Stimulated activated CD4-positive, alpha-beta T cell treated with anti-CD3 and anti-CD28 coated beads, Interleukin-15, amount 100 ng/mL, for 24 hours (primary cell): ENCODE results near the gene CADM1.

Experiments
- DNase-seq: peaks from one replicate; pipeline ENCODE4 v3.0.0-alpha.2; 2020

The CADM1 gene

GRCh38 chr11:115439969-115440540, 64.2 kb downstream of the CADM1 start:
- DNase-seq, result no peak

- no peak for DNase-seq
These were observed 64.8 kb downstream of the CADM1 start for GRCh38 chr11:115439385-115439784.

GRCh38 chr11:115437902-115438575, 66.2 kb downstream of the CADM1 start:
- no peak for DNase-seq

- DNase-seq, result no peak
These were observed 73.9 kb downstream of the CADM1 start for GRCh38 chr11:115430345-115430744.

- no peak for DNase-seq
These were observed 75.9 kb downstream of the CADM1 start for GRCh38 chr11:115428306-115428705.

- no peak for DNase-seq
These were observed 78.4 kb downstream of the CADM1 start for GRCh38 chr11:115425816-115426215.

- no peak for DNase-seq
These were observed 79.0 kb downstream of the CADM1 start for GRCh38 chr11:115425250-115425649.

GRCh38 chr11:115423728-115424459, 80.3 kb downstream of the CADM1 start:
- DNase-seq, result no peak

- no peak for DNase-seq
These were observed 82.1 kb downstream of the CADM1 start for GRCh38 chr11:115421992-115422689.

GRCh38 chr11:115421352-115421991, 82.7 kb downstream of the CADM1 start:
- no peak for DNase-seq

- DNase-seq, result no peak
These were observed 83.7 kb downstream of the CADM1 start for GRCh38 chr11:115420505-115420904.

- DNase-seq, result no peak
These were observed 85.6 kb downstream of the CADM1 start for GRCh38 chr11:115418626-115419025.

GRCh38 chr11:115418081-115418480, 86.1 kb downstream of the CADM1 start:
- no peak for DNase-seq

- no peak for DNase-seq
These were observed 93.1 kb downstream of the CADM1 start for GRCh38 chr11:115411120-115411519.

GRCh38 chr11:115409691-115410220, 94.5 kb downstream of the CADM1 start:
- DNase-seq, result no peak

- no peak for DNase-seq
These were observed 95.0 kb downstream of the CADM1 start for GRCh38 chr11:115409116-115409670.

- no peak for DNase-seq
These were observed 95.9 kb downstream of the CADM1 start for GRCh38 chr11:115408036-115408921.

- DNase-seq, result no peak
These were observed 96.7 kb downstream of the CADM1 start for GRCh38 chr11:115407496-115407895.

- no peak for DNase-seq
These were observed 97.8 kb downstream of the CADM1 start for GRCh38 chr11:115406404-115406803.

- no peak for DNase-seq
These were observed 105.7 kb downstream of the CADM1 start for GRCh38 chr11:115398333-115399080.

GRCh38 chr11:115396533-115396932, 107.7 kb downstream of the CADM1 start:
- DNase-seq, result no peak
